Raji (cell line): ENCODE data around the gene PRDM16.

Experiments used
- POLR2A ChIP-seq: IDR thresholded peaks from 2 replicates; pipeline ENCODE4 v1.6.1; 2011; ENCODE audit warnings: low read depth, low read length, control low read depth; ENCODE audit not compliant: insufficient read depth

The PRDM16 gene

GRCh38 chr1:3244927-3245315, 175.9 kb downstream of the PRDM16 start:
- no peak for TF ChIP-seq POLR2A

GRCh38 chr1:3245344-3245743, 176.3 kb downstream of the PRDM16 start:
- TF ChIP-seq POLR2A, result no peak

GRCh38 chr1:3245768-3246167, 176.8 kb downstream of the PRDM16 start:
- no peak for TF ChIP-seq POLR2A

GRCh38 chr1:3246251-3246650, 177.2 kb downstream of the PRDM16 start:
- TF ChIP-seq POLR2A, result no peak

- TF ChIP-seq POLR2A, result no peak
Observed at GRCh38 chr1:3247521-3248121, 178.6 kb downstream of the PRDM16 start.

GRCh38 chr1:3248155-3249141, 179.4 kb downstream of the PRDM16 start:
- no peak for TF ChIP-seq POLR2A

- no peak for TF ChIP-seq POLR2A
Observed at GRCh38 chr1:3249231-3249630, 180.2 kb downstream of the PRDM16 start.

- TF ChIP-seq POLR2A, result no peak
Observed at GRCh38 chr1:3249631-3250501, 180.9 kb downstream of the PRDM16 start.

GRCh38 chr1:3250624-3251023, 181.6 kb downstream of the PRDM16 start:
- TF ChIP-seq POLR2A, result no peak

- TF ChIP-seq POLR2A, result no peak
Observed at GRCh38 chr1:3251099-3251806, 182.2 kb downstream of the PRDM16 start.

GRCh38 chr1:3251807-3252428, 182.9 kb downstream of the PRDM16 start:
- TF ChIP-seq POLR2A, result no peak

GRCh38 chr1:3255680-3256079, 186.7 kb downstream of the PRDM16 start:
- TF ChIP-seq POLR2A, result no peak

- no peak for TF ChIP-seq POLR2A
Observed at GRCh38 chr1:3257788-3258187, 188.8 kb downstream of the PRDM16 start.

GRCh38 chr1:3258386-3259003, 189.5 kb downstream of the PRDM16 start:
- no peak for TF ChIP-seq POLR2A

- no peak for TF ChIP-seq POLR2A
Observed at GRCh38 chr1:3259020-3259419, 190.0 kb downstream of the PRDM16 start.
